ENCODE data around the gene ADAMTS10. TPM values are rescaled to one million over a fixed set of nuclear protein-coding genes. Genes with fewer than 3 reads are reported as not detected.
"Not testable (repeated sequence)": the region's sequence is repeated elsewhere in the genome, so short reads cannot be mapped to it uniquely, and the experiment has no call there.

ADAMTS10 gene
- total RNA-seq, 3 donors from 2014 or later = 4.6 to 23.5 (median 7.1) TPM

DNA sequence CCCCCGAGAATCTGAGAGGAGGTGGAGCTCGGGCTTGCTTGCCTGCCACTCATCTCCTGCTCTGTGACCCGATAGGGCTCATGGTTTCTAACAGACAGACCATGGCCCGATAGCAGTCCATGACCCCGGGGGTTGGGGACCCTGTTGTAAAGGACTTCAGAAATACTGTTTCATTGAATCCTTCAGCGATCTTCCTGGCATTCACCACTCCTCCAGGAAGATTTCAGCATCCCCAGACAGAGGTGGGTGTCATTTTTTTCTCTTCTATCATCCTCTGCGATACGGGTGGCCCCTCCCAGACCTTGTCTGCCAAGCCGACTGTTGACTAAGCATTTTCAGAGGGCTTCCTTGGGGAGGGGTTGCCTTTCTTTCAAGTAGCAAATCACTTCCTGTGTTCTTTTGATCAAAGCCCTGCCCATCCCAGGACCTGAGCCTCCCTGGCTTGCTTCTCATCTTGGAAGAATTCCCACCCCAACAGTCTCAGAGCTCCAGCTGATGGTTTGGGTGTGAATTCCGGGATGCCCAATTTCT, 35.0 kb downstream of the ADAMTS10 start:
- TF ChIP-seq, protein P1, sequence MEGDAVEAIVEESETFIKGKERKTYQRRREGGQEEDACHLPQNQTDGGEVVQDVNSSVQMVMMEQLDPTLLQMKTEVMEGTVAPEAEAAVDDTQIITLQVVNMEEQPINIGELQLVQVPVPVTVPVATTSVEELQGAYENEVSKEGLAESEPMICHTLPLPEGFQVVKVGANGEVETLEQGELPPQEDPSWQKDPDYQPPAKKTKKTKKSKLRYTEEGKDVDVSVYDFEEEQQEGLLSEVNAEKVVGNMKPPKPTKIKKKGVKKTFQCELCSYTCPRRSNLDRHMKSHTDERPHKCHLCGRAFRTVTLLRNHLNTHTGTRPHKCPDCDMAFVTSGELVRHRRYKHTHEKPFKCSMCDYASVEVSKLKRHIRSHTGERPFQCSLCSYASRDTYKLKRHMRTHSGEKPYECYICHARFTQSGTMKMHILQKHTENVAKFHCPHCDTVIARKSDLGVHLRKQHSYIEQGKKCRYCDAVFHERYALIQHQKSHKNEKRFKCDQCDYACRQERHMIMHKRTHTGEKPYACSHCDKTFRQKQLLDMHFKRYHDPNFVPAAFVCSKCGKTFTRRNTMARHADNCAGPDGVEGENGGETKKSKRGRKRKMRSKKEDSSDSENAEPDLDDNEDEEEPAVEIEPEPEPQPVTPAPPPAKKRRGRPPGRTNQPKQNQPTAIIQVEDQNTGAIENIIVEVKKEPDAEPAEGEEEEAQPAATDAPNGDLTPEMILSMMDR (IDR thresholded peaks at IDR 0.05) = no peak
- ATAC-seq (peak; percentile 41), DNase-seq (peak in 1 of 3 donors; percentile 31)
- Histone ChIP-seq H3K4me3 (no peak overlapping the region), H3K4me1 (ENCODE audit: low read depth) (peaks cover under 1% of the 10 kb centered on the region), H3K9me3 (no peaks in the 10 kb centered on the region), H3K36me3 (ENCODE audit: low read depth) (no peaks in the 10 kb centered on the region)
- intact Hi-C loops (cut with DNase I, micrococcal nuclease) = no loop called here

- intact Hi-C loops (cut with DNase I, micrococcal nuclease); H3K4me1 ChIP-seq (ENCODE audit: low read depth); H3K9me3 ChIP-seq; DNase-seq; H3K4me3 ChIP-seq; H3K36me3 ChIP-seq (ENCODE audit: low read depth); ATAC-seq: not testable (repeated sequence)
Observed at GRCh38 chr19:8574619-8574922, 35.9 kb downstream of the ADAMTS10 start.

- Histone ChIP-seq H3K36me3 (ENCODE audit: low read depth) (no peaks in the 10 kb centered on the region), H3K9me3 (no peaks in the 10 kb centered on the region), H3K4me3 (no peak overlapping the region), H3K4me1 (ENCODE audit: low read depth) (peaks cover 3% of the 10 kb centered on the region)
- intact Hi-C loops (cut with DNase I, micrococcal nuclease) = no loop called here
- TF ChIP-seq, protein P1 (IDR thresholded peaks at IDR 0.05) = no peak
- no peak for DNase-seq
- ATAC-seq = no peak
Observed at GRCh38 chr19:8573316-8573715, 37.2 kb downstream of the ADAMTS10 start.

- TF ChIP-seq, protein P1 (IDR thresholded peaks at IDR 0.05) = no peak
- intact Hi-C loops (cut with DNase I, micrococcal nuclease) = no loop called here
- DNase-seq (peak in 2 of 3 donors; percentile 47 to 80), ATAC-seq (peak; percentile 58)
- Histone ChIP-seq H3K4me1 (ENCODE audit: low read depth) (peaks cover 3% of the 10 kb centered on the region), H3K36me3 (ENCODE audit: low read depth) (no peaks in the 10 kb centered on the region), H3K4me3 (no peak overlapping the region), H3K9me3 (no peaks in the 10 kb centered on the region)
Observed at GRCh38 chr19:8571006-8571411, 39.5 kb downstream of the ADAMTS10 start.

DNA sequence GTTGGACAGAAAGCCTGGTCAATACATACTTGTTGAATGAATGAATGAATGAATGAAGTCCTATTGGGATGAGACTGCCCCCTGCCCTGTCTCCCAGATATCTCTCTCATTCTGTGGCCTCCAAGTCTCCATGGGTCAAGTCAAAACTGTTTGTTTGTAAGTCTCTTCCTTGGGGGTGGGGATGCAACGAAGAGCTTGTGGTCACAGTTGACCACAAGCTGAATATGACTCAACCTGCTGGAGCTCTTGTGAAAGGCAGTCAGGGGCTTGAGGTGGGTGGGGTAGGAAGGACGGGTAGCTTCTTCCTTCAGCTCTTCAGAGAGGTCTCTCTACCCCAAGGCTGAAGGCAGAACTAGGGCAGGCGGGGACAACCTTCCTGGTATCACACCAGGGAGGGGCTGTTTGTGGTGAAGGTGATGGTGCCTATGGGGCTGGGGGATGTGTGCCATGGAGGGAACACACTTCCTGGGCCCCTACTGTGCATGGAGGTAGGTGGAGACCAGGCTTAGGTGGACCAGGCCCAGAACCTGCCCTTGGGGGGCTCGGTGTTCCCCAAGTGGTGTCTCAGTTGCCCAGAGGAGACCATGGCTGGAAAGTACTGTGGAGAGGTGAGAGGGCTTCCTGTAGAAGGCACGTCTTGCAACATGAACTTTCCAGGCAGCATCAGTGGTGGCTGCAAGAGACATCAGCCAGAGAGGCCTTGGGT, 41.3 kb downstream of the ADAMTS10 start:
- Histone ChIP-seq H3K36me3 (ENCODE audit: low read depth) (no peaks in the 10 kb centered on the region), H3K4me3 (no peak overlapping the region), H3K4me1 (ENCODE audit: low read depth) (peaks cover 3% of the 10 kb centered on the region), H3K9me3 (no peaks in the 10 kb centered on the region)
- TF ChIP-seq, protein P1 (IDR thresholded peaks at IDR 0.05) = no peak
- peak; percentile 82 for ATAC-seq
- DNase-seq = peak in 2 of 3 donors; percentile 60 to 73
- intact Hi-C loops (cut with DNase I, micrococcal nuclease) = no loop called here

GRCh38 chr19:8567522-8568172, 42.9 kb downstream of the ADAMTS10 start:
- no peaks in the 10 kb centered on the region for H3K9me3 ChIP-seq
- no peaks in the 10 kb centered on the region for H3K36me3 ChIP-seq (ENCODE audit: low read depth)
- no peak overlapping the region for H3K4me3 ChIP-seq
- peak in 1 of 3 donors; percentile 19 for DNase-seq
- TF ChIP-seq, protein P1 (IDR thresholded peaks at IDR 0.05) = no peak
- H3K4me1 ChIP-seq (ENCODE audit: low read depth) = peaks cover 3% of the 10 kb centered on the region
- intact Hi-C loops (cut with DNase I, micrococcal nuclease) = no loop called here
- peak; percentile 37 for ATAC-seq
